ENCODE results near the gene MTOR. TPM values are rescaled to one million over a fixed set of nuclear protein-coding genes. Genes with fewer than 3 reads are reported as not detected.

Gene MTOR
- total and polyA plus RNA-seq, 9 donors: 23.5 to 33.3 (median 26.1) TPM

DNA sequence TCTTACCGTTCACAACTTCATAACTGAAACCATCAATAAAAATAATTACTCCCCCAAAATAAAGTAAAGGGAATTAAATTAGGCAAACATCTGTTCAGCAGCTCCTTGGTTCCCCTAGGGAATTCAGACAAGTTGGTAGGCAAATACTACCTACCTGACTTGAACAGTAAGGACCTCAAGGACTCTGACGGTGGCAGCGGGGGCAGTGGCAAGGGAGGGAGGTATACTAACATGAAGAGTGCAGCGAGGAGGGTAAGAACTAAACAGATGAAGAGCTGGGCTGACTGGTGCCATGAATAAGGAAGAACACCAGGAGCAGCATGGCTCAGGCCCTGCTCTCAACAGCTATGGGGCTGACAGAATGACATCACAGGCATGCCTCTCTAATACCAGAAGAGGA lies 33.1 kb downstream of the MTOR start:
- H3K36me3 ChIP-seq (ENCODE audit: control insufficient read depth, insufficient read depth, low read length): peaks cover 67% of the 10 kb centered on the region
- no peaks in the 10 kb centered on the region for H3K4me1 ChIP-seq (ENCODE audit: control insufficient read depth, insufficient read depth, low read length)
- H3K4me3 ChIP-seq (ENCODE audit: low read length): no peak overlapping the region
- DNase-seq: no peak
- H3K27ac ChIP-seq (ENCODE audit: low read length): no peak overlapping the region
- 100% methylated on average over 3 of the region's 4 CpGs for WGBS (ENCODE audit: insufficient coverage)
- no peaks in the 10 kb centered on the region for H3K9me3 ChIP-seq (replicated peaks; ENCODE audit: control insufficient read depth, low read depth, low read length)
- H3K27me3 ChIP-seq (ENCODE audit: control insufficient read depth, insufficient read depth, low read length): no peaks in the 10 kb centered on the region

- Histone ChIP-seq H3K4me3 (ENCODE audit: low read length) (no peak overlapping the region), H3K27me3 (ENCODE audit: control insufficient read depth, insufficient read depth, low read length) (no peaks in the 10 kb centered on the region), H3K4me1 (ENCODE audit: control insufficient read depth, insufficient read depth, low read length) (no peaks in the 10 kb centered on the region), H3K9me3 (replicated peaks; ENCODE audit: control insufficient read depth, low read depth, low read length) (no peaks in the 10 kb centered on the region), H3K27ac (ENCODE audit: low read length) (no peak overlapping the region), H3K36me3 (ENCODE audit: control insufficient read depth, insufficient read depth, low read length) (peaks cover 53% of the 10 kb centered on the region)
- 91% methylated on average over 2 of the region's 10 CpGs for WGBS (ENCODE audit: insufficient coverage)
- DNase-seq: no peak
These were observed 35.0 kb downstream of the MTOR start for GRCh38 chr1:11227106-11228077.

- no CpG with 5 or more reads among the region's 1 CpG for WGBS (ENCODE audit: insufficient coverage)
- Histone ChIP-seq H3K4me3 (ENCODE audit: low read length) (no peak overlapping the region), H3K36me3 (ENCODE audit: control insufficient read depth, insufficient read depth, low read length) (peaks cover 66% of the 10 kb centered on the region), H3K27me3 (ENCODE audit: control insufficient read depth, insufficient read depth, low read length) (no peaks in the 10 kb centered on the region), H3K4me1 (ENCODE audit: control insufficient read depth, insufficient read depth, low read length) (no peaks in the 10 kb centered on the region), H3K27ac (ENCODE audit: low read length) (no peak overlapping the region), H3K9me3 (replicated peaks; ENCODE audit: control insufficient read depth, low read depth, low read length) (no peaks in the 10 kb centered on the region)
- no peak for DNase-seq
These were observed 46.3 kb downstream of the MTOR start for GRCh38 chr1:11216074-11216473.

GRCh38 chr1:11215381-11216005 lies 46.9 kb downstream of the MTOR start:
- Histone ChIP-seq H3K36me3 (ENCODE audit: control insufficient read depth, insufficient read depth, low read length) (peaks cover 71% of the 10 kb centered on the region), H3K9me3 (replicated peaks; ENCODE audit: control insufficient read depth, low read depth, low read length) (no peaks in the 10 kb centered on the region), H3K4me1 (ENCODE audit: control insufficient read depth, insufficient read depth, low read length) (no peaks in the 10 kb centered on the region), H3K27me3 (ENCODE audit: control insufficient read depth, insufficient read depth, low read length) (no peaks in the 10 kb centered on the region), H3K27ac (ENCODE audit: low read length) (no peak overlapping the region), H3K4me3 (ENCODE audit: low read length) (no peak overlapping the region)
- DNase-seq: no peak
- WGBS (ENCODE audit: insufficient coverage): no CpG with 5 or more reads among the region's 2 CpGs

DNA sequence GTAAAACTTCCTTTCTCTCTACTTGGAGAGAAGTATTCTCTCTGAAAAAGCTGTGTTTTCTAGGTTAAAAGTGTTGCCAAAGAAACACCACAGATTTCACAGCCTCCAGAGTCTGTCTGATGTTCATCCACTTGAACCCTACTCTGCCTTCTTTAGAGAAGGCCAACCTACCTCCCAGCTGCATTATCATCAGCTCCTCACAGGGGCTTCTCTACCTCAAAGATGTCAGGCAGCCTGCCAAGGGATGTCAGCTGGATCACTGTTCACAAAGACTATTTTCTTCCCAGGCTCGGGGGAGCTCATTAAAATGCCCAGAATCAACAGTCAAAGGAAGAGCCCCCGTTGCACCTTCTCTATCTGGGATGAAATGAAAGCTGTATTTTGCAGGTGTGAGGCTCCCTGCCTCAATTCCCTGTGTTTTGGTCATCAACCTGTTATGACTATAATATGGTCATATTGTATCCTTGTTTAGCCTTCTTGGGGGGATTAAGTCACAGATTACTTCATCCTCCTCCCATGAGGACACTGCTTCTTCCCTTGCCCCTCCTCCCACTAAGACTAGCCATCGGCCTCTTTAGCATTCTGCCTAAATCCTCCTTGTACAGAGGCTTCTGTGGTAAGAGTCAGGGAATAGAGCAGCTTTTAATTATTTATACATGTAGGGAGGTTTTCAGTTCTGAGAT lies 47.5 kb downstream of the MTOR start:
- no peaks in the 10 kb centered on the region for H3K4me1 ChIP-seq (ENCODE audit: control insufficient read depth, insufficient read depth, low read length)
- H3K4me3 ChIP-seq (ENCODE audit: low read length): no peak overlapping the region
- no peaks in the 10 kb centered on the region for H3K9me3 ChIP-seq (replicated peaks; ENCODE audit: control insufficient read depth, low read depth, low read length)
- no peaks in the 10 kb centered on the region for H3K27me3 ChIP-seq (ENCODE audit: control insufficient read depth, insufficient read depth, low read length)
- no peak overlapping the region for H3K27ac ChIP-seq (ENCODE audit: low read length)
- H3K36me3 ChIP-seq (ENCODE audit: control insufficient read depth, insufficient read depth, low read length): peaks cover 77% of the 10 kb centered on the region
- no CpG with 5 or more reads among the region's 3 CpGs for WGBS (ENCODE audit: insufficient coverage)
- peak; percentile 57 for DNase-seq

- DNase-seq: no peak
- H3K27ac ChIP-seq (ENCODE audit: low read length): no peak overlapping the region
- H3K36me3 ChIP-seq (ENCODE audit: control insufficient read depth, insufficient read depth, low read length): peaks cover 77% of the 10 kb centered on the region
- WGBS (ENCODE audit: insufficient coverage): 92% methylated on average over 5 of the region's 12 CpGs
- H3K4me3 ChIP-seq (ENCODE audit: low read length): no peak overlapping the region
- no peaks in the 10 kb centered on the region for H3K4me1 ChIP-seq (ENCODE audit: control insufficient read depth, insufficient read depth, low read length)
- H3K9me3 ChIP-seq (replicated peaks; ENCODE audit: control insufficient read depth, low read depth, low read length): no peaks in the 10 kb centered on the region
- no peaks in the 10 kb centered on the region for H3K27me3 ChIP-seq (ENCODE audit: control insufficient read depth, insufficient read depth, low read length)
These were observed 50.3 kb downstream of the MTOR start for GRCh38 chr1:11211925-11212587.

DNA sequence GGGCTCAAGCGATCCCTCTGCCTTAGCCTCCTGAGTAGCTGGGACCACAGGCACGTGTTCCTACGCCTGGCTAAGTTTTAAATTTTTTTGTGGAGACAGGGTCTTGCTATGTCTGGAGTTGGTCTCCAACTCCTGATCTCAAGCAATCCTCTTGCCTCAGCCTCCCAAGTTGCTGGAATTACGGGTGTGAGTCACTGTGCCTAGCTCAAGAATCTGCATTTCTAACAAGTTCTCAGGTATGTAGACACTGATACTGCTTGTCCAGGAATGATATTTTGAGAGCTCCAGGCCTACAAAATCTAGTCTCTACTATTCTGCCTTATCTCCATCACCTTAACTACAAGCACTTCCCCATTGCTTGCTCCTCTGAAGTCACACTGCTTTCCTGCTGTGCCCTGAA lies 50.9 kb downstream of the MTOR start:
- no CpG with 5 or more reads among the region's 4 CpGs for WGBS (ENCODE audit: insufficient coverage)
- no peak overlapping the region for H3K27ac ChIP-seq (ENCODE audit: low read length)
- H3K36me3 ChIP-seq (ENCODE audit: control insufficient read depth, insufficient read depth, low read length): peaks cover 74% of the 10 kb centered on the region
- H3K4me1 ChIP-seq (ENCODE audit: control insufficient read depth, insufficient read depth, low read length): no peaks in the 10 kb centered on the region
- DNase-seq: no peak
- H3K9me3 ChIP-seq (replicated peaks; ENCODE audit: control insufficient read depth, low read depth, low read length): no peaks in the 10 kb centered on the region
- no peak overlapping the region for H3K4me3 ChIP-seq (ENCODE audit: low read length)
- no peaks in the 10 kb centered on the region for H3K27me3 ChIP-seq (ENCODE audit: control insufficient read depth, insufficient read depth, low read length)

DNA sequence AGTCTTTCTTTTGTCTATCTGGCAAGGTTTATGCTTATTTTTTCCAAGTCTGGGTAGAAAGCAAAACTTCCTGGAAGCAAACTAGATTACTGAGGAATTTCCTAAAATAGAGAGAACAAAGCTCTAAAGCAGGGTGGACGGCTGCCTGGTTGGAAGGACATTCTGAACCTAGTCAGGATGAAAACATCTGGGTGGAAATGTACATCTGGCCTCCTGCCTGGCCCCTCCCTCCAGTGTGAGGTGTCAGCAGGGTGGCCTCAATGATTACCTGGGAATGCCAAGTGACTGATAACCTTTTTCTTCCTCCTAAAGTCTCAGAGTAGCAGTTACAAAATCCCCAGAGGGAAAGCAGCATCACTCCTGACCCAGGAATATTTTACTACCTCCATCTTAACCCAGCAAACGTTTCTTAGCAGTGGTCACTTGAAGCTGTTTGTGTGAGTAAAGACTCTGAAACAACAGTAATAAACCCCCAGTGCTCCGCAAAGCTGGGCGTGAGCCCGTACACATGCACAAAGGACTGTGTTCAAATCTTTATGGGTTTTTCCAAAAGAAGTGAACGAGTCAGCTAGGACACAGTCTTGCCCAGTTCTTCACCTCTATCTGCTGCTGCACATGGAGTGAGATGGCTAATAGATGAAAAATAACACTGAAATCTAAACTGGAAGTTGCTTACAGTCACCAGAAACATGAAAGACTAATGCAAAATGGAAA lies 54.3 kb downstream of the MTOR start:
- DNase-seq: no peak
- Histone ChIP-seq H3K27me3 (ENCODE audit: control insufficient read depth, insufficient read depth, low read length) (no peaks in the 10 kb centered on the region), H3K9me3 (replicated peaks; ENCODE audit: control insufficient read depth, low read depth, low read length) (no peaks in the 10 kb centered on the region), H3K4me1 (ENCODE audit: control insufficient read depth, insufficient read depth, low read length) (no peaks in the 10 kb centered on the region), H3K4me3 (ENCODE audit: low read length) (no peak overlapping the region), H3K27ac (ENCODE audit: low read length) (no peak overlapping the region), H3K36me3 (ENCODE audit: control insufficient read depth, insufficient read depth, low read length) (peaks cover 64% of the 10 kb centered on the region)
- 60% methylated on average over 5 of the region's 6 CpGs for WGBS (ENCODE audit: insufficient coverage)

DNA sequence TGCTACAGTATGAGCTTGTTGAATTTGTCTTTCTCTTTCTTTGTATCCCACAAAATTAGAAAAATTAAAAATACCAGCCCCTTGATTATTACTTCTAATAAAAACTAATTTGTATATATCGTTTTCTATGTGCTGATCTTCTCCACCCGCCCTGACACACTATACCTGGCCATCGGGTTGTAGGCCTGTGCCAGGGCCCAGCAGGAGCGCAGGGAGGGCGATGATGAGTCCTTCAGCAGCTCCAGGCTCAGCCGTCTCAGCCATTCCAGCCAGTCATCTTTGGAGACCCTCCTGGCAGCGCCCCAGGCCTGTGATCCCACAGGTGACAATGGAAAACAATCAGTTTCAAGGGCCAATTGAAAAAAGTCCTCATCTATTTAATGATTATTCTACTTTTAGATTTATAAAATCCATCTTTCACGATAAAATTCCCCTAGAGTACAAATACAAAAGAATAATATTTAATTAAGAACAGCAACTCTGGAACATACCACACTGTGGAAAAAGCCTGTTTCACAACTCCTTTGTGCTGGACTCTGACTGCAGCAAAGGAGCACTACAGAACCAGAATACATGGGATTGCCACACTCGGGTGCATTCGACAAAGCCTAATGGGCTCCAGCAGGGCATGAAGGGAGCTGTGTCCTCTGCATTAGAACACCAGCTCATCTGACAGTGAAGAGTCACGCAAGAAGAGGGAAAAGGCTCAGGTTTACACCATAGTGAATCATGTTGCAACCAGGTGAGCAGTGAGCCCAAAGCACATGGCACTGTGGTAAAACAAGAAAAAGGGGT lies 57.8 kb downstream of the MTOR start:
- DNase-seq: no peak
- WGBS (ENCODE audit: insufficient coverage): 87% methylated on average over 8 of the region's 11 CpGs
- H3K4me1 ChIP-seq (ENCODE audit: control insufficient read depth, insufficient read depth, low read length): no peaks in the 10 kb centered on the region
- peaks cover 47% of the 10 kb centered on the region for H3K36me3 ChIP-seq (ENCODE audit: control insufficient read depth, insufficient read depth, low read length)
- H3K27ac ChIP-seq (ENCODE audit: low read length): no peak overlapping the region
- no peak overlapping the region for H3K4me3 ChIP-seq (ENCODE audit: low read length)
- H3K9me3 ChIP-seq (replicated peaks; ENCODE audit: control insufficient read depth, low read depth, low read length): no peaks in the 10 kb centered on the region
- no peaks in the 10 kb centered on the region for H3K27me3 ChIP-seq (ENCODE audit: control insufficient read depth, insufficient read depth, low read length)

All from muscle of leg (tissue), 11 donors.